Endothelial cell of umbilical vein (primary cell): ENCODE results near the gene CMTM8. TPM values are rescaled to one million over a fixed set of nuclear protein-coding genes. Genes with fewer than 3 reads are reported as not detected.

Experiments used
- BruUV-seq: library from RNA; stranded (reverse); fragments of 400-500 nt; replicated peaks from 2 replicates; lab custom pipeline; 2021; lab: Mats Ljungman, UMichigan
- CTCF ChIA-PET: fragments of 300-600, 350-600 bp; sonication (Branson Sonifier 250); formaldehyde crosslinking; loops from one replicate; lab custom pipeline; 2021; ENCODE audit warnings: antibody characterized with exemption, inconsistent platforms; lab: Charles Lee
- POLR2A ChIA-PET: fragments of 300-600, 350-600 bp; sonication (Branson Sonifier 250); formaldehyde crosslinking; loops from one replicate; lab custom pipeline; 2021; ENCODE audit warnings: antibody characterized with exemption, inconsistent platforms; lab: Charles Lee
- DNase-seq: peaks from one replicate; pipeline ENCODE4 v3.0.0-alpha.2; 2011; ENCODE audit warnings: low read depth, low spot score
- FAIRE-seq: peaks from 2 replicates; lab custom pipeline; 2011; peaks lifted over from hg19 to GRCh38; lab: Jason Lieb, UNC
- H2AFZ ChIP-seq: 2 replicates; pipeline ENCODE4 v1.6.0; 2012; ENCODE audit warnings: low read depth, low read length, control low read depth, inconsistent platforms
- H3K27ac ChIP-seq: 2 replicates; pipeline ENCODE4 v1.5.1; 2011; ENCODE audit warnings: low read depth, mild to moderate bottlenecking, control low read depth, low read length, moderate library complexity; ENCODE audit not compliant: insufficient read depth
- H3K27me3 ChIP-seq, 2 experiments: 2 replicates each; pipeline versions ENCODE4 v1.6.0 to v1.6.1; 2011; ENCODE audit warnings: low read length in 2 of 2, mixed read lengths in 1 of 2; ENCODE audit not compliant: control insufficient read depth in 2 of 2, insufficient read depth in 2 of 2
- H3K36me3 ChIP-seq, 2 experiments: 2 replicates in 1 of 2; 3 replicates in 1 of 2; pipeline ENCODE4 v1.5.1; 2011; ENCODE audit warnings: low read length in 2 of 2, mild to moderate bottlenecking in 1 of 2, moderate library complexity in 1 of 2; ENCODE audit not compliant: control insufficient read depth in 2 of 2, insufficient read depth in 2 of 2; ENCODE audit errors: extremely low read depth in 1 of 2
- H3K4me1 ChIP-seq: 3 replicates; pipeline ENCODE4 v1.5.1; 2011; ENCODE audit warnings: mild to moderate bottlenecking, low read length; ENCODE audit not compliant: control insufficient read depth, insufficient read depth; ENCODE audit errors: extremely low read depth
- H3K4me2 ChIP-seq: 2 replicates; pipeline ENCODE4 v1.6.1; 2011; ENCODE audit warnings: low read length, control low read depth, mixed read lengths; ENCODE audit not compliant: insufficient read depth
- H3K4me3 ChIP-seq, 3 experiments: fragments of 200-600 bp in 1 of 3; sonication (generic), shearing (Covaris generic) in 1 of 3; replicated peaks in 1 of 3; 2 replicates each; pipeline ENCODE4 v1.5.1; 2011 to 2016; ENCODE audit warnings: control low read depth in 3 of 3, low read length in 3 of 3, mild to moderate bottlenecking in 2 of 3, inconsistent platforms in 1 of 3, low read depth in 1 of 3, moderate library complexity in 1 of 3; ENCODE audit not compliant: insufficient read depth in 1 of 3
- H3K79me2 ChIP-seq: 2 replicates; pipeline ENCODE4 v1.6.0; 2012; ENCODE audit warnings: low read length, inconsistent platforms; ENCODE audit not compliant: control insufficient read depth, insufficient read depth
- H3K9ac ChIP-seq: replicated peaks from 2 replicates; pipeline ENCODE3; 2011; ENCODE audit warnings: low read length, control low read depth; ENCODE audit not compliant: insufficient read depth; ENCODE audit errors: extremely low read depth
- H3K9me1 ChIP-seq: replicated peaks from 3 replicates; pipeline ENCODE4 v1.6.0; 2011; ENCODE audit warnings: mild to moderate bottlenecking, low read length; ENCODE audit not compliant: control insufficient read depth, insufficient read depth; ENCODE audit errors: extremely low read depth
- H3K9me3 ChIP-seq: replicated peaks from 2 replicates; pipeline ENCODE4 v1.5.1; 2012; ENCODE audit warnings: low read length, inconsistent platforms; ENCODE audit not compliant: control insufficient read depth, insufficient read depth
- H4K20me1 ChIP-seq: replicated peaks from 2 replicates; pipeline ENCODE3; 2011; ENCODE audit warnings: mild to moderate bottlenecking, low read length; ENCODE audit not compliant: control insufficient read depth, insufficient read depth; ENCODE audit errors: extremely low read depth
- CTCF ChIP-seq, 2 donors: IDR thresholded peaks; 1 replicate in 1 of 2; 2 replicates in 1 of 2; pipeline ENCODE4 v1.5.1; 2011; ENCODE audit warnings: low read length in 2 of 2, mild to moderate bottlenecking in 2 of 2, moderate library complexity in 2 of 2, control low read depth in 1 of 2, inconsistent platforms in 1 of 2, low read depth in 1 of 2; ENCODE audit not compliant: insufficient read depth in 1 of 2; ENCODE audit errors: extremely low read depth in 1 of 2
- EZH2 ChIP-seq: IDR thresholded peaks from 2 replicates; pipeline ENCODE4 v1.6.1; 2012; ENCODE audit warnings: borderline replicate concordance, low read depth, mild to moderate bottlenecking, moderate library complexity, low read length, inconsistent platforms; ENCODE audit not compliant: severe bottlenecking
- FOS ChIP-seq: IDR thresholded peaks from 2 replicates; pipeline ENCODE4 v1.6.1; 2011; ENCODE audit warnings: mild to moderate bottlenecking, low read length, moderate library complexity, borderline replicate concordance; ENCODE audit not compliant: insufficient read depth
- GATA2 ChIP-seq: IDR thresholded peaks from 2 replicates; pipeline ENCODE4 v1.7.0; 2011; ENCODE audit warnings: low read depth, mild to moderate bottlenecking, moderate library complexity, mixed read lengths, low read length; ENCODE audit not compliant: insufficient read length, insufficient read depth
- JUN ChIP-seq: IDR thresholded peaks from 2 replicates; pipeline ENCODE4 v1.6.1; 2011; ENCODE audit warnings: borderline replicate concordance, low read depth; ENCODE audit not compliant: insufficient read length, insufficient read depth
- MAX ChIP-seq: IDR thresholded peaks from 2 replicates; pipeline ENCODE4 v1.6.1; 2011; ENCODE audit not compliant: insufficient read depth, insufficient read length
- MYC ChIP-seq: IDR thresholded peaks from one replicate; pipeline ENCODE4 v1.6.1; 2011; ENCODE audit warnings: mild to moderate bottlenecking, low read depth, low read length
- POLR2A ChIP-seq: IDR thresholded peaks from 2 replicates; pipeline ENCODE4 v1.6.1; 2012; ENCODE audit warnings: low read depth, mild to moderate bottlenecking, control low read depth, low read length
- POLR2AphosphoS5 ChIP-seq: IDR thresholded peaks from 2 replicates; pipeline ENCODE4 v1.6.1; 2012; ENCODE audit warnings: low read depth, mild to moderate bottlenecking, control low read depth, low read length, moderate library complexity; ENCODE audit not compliant: insufficient read depth
- dilution Hi-C: fragments of 300-500 bp; cut with MboI; formaldehyde crosslinking; loops from one replicate; pipeline ENCODE4 v1.15.0; 2019; ENCODE audit warnings: low sequenced_read_pairs; ENCODE audit not compliant: extremely low pct_ligation_motif_present
- intact Hi-C: fragments of 100-400 bp; cut with micrococcal nuclease; formaldehyde crosslinking; loops from one replicate; pipeline ENCODE4 v1.10.0; 2022
- polyA plus RNA-seq, 4 experiments: library from polyadenylated mRNA; depleted of rRNA in 3 of 4; stranded (reverse) in 3 of 4; unstranded in 1 of 4; fragments of >200 nt; gene quantifications; 2 replicates each; pipeline versions ENCODE4 v1.2.1 to v1.2.3, GENCODE V29; 2011 to 2012; ENCODE audit warnings: missing spikeins in 1 of 4
- total RNA-seq: library from RNA; stranded (reverse); gene quantifications from 2 replicates; pipeline ENCODE4 v1.2.3, GENCODE V29; 2021

The CMTM8 gene
- total and polyA plus RNA-seq, 2 donors (not counting 3 experiments of a cell fraction or from before 2014, with no cell fraction given): 7.3 to 11.9 TPM

- no TSS peak for BruUV-seq
- Histone ChIP-seq H3K79me2 (no peaks in the 10 kb centered on the region), H3K4me3 (no peak overlapping the region), H3K4me2 (no peak overlapping the region), H3K9me3 (no peaks in the 10 kb centered on the region), H3K4me1 (peaks cover 15% of the 10 kb centered on the region), H3K9ac (no peak overlapping the region), H3K27me3 (no peaks in the 10 kb centered on the region), H3K9me1 (no peaks in the 10 kb centered on the region), H3K27ac (no peak overlapping the region), H2AFZ (no peak overlapping the region), H4K20me1 (no peaks in the 10 kb centered on the region), H3K36me3 (no peaks in the 10 kb centered on the region)
- FAIRE-seq: no peak
- intact Hi-C loops (no loop called here), dilution Hi-C loops (no loop called here)
- TF ChIP-seq MAX (no peak), MYC (no peak), EZH2 (no peak), POLR2AphosphoS5 (no peak), FOS (no peak), GATA2 (no peak), JUN (no peak), CTCF (IDR thresholded peaks at IDR 0.05; ENCODE audit: extremely low read depth in 1 of 2, insufficient read depth in 1 of 2, low read depth in 1 of 2, low read length in 2 of 2) (no peak), POLR2A (no peak)
- no peak for DNase-seq
- POLR2A ChIA-PET: no interaction called here
- CTCF ChIA-PET: interaction anchor here (0.9 to 1.3 kb wide), 3 partner anchors 8 to 10 kb away, joined by 3 to 7 read pairs (median 5); partner anchors contain the start of gene CMTM8
These were observed 10.8 kb downstream of the CMTM8 start for GRCh38 chr3:32249184-32249782.
